HK-2 (cell line): ENCODE results near the gene PPP1R36.
"Not testable (repeated sequence)": the region's sequence is repeated elsewhere in the genome, so short reads cannot be mapped to it uniquely, and the experiment has no call there.

Experiments used
- DNase-seq: peaks from one replicate; pipeline ENCODE4 v3.0.0-alpha.2; 2018; ENCODE audit not compliant: unreplicated experiment

PPP1R36 gene

DNA sequence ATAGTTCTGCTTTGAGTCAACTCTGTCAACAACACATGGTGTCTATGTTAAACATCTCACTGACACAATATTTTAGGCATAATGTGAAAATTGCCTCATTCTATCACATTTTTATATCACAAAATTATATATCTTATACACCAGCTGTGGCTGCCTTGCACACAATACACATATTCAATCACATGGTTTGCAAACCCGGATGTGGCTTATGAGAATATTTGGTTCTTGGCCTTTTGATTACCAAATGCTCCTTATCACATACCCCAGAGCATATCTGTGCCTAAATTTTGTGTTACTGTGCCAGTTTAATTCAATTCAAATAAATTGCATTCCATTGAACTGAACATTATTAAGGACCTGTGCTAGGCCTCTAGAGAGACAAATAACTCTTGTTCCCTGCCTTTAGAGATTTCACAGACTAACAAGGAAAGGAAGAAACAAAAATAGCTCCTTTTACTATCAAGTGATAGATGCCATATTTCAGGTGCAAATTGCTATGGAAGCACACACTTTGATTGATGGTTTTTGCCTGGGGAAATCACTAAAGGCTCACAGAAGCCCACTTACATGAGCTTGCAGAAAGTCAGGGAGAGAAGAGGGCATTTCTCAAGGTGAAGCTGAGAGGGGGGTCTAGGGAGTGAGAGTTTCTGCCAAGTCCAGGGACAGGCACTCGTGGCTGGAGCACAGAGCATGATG is 63.4 kb downstream of the PPP1R36 start:
- DNase-seq, result no peak

DNA sequence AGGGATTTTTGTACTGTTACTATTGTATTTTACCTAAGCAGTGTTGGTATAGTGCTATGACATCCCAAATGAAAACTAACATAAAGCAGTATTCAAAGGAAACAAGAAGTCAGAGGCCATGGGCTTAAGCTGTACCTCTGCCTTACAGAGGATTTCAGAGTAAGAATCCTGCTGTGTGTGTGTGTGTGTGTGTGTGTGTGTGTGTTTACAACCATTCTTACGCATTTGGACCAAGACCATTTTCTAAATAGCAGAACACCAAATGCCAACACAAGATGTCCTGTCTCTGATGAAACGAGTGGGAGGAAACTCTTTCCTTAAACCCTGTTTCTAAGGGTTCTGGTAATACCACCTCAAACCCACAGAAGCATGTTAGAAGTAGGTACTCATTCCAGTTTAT is 64.4 kb downstream of the PPP1R36 start:
- no peak for DNase-seq

DNA sequence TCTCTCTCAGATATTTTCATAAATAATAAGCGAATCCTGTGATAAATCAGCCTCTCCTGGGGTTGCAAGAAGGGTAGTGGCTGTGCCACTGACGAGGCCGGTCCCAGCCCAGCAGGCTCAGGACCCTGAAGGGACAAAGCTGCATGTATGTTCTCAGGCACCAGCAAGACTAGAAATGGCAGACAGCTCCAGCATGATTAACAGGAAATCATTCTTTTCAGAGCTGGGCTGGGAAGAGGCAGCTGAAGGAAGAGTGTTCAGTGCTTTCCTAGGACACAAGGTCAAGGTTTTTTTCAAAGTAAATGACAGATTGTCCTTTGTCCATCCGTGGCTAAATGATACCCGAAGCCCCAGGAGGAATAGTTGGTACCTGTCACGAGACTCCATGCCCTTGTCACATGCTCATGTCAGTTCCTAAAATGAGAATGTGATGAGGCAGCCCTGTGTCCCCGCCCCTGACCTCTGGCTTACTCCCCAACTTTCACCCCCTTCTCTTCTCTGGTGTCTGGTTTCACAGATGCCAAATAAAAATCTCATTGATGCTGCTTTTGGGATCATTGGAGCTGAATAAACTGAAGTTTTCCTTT is 65.1 kb downstream of the PPP1R36 start:
- no peak for DNase-seq

DNA sequence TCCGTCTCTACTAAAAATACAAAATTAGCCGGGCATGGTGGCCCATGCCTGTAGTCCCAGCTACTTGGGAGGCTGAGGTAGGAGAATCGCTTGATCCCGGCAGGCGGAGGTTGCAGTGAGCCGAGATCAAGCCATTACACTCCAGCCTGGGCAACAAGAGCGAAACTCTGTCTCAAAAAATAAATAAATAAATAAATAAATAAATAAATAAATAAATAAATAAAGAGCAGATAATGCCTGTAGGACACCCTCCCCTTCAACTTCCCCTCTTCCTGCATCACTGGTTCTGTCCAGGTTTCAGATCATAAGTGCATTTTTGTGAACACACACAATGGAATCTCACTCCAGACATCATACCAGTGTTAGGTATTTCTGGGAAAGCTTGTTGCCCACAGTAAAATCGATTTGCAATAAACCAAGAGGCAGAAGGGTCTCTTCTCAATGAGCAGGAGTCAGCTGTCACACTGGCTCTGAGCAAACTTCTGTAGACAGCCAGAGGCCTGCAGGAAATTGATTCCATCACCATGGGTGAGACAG is 68.2 kb downstream of the PPP1R36 start:
- not testable (repeated sequence) for DNase-seq

GRCh38 chr14:64620910-64621309 is 71.1 kb downstream of the PPP1R36 start:
- DNase-seq, result no peak

DNA sequence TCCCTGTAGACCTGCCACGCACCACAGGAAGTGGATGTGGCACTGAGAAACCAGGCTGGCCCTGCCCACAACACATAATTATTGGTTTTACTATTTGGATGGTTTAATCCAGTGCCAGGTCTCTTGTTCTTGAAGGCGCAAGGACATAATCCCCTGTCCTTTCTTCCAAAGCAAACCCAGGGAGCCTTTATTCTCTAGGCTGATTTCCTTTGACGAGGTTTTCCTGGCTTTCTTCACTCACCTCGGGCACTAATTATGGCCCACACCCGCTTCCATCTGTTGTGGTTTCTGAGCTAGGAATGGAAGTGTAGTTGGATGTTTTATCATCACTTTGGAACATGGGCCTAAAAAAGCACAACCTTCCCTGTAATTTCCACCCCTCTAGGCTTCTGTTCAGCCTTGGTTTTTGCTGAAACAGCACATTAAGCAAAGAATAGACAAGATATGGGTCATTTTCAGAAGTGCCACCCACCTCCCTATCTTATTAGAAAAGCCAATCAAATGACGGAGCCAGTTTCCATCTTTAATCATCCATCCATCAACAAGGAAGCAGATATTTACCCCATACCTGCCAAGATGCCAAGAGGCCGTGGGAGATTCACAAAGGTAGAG is 73.9 kb downstream of the PPP1R36 start:
- no peak for DNase-seq

DNA sequence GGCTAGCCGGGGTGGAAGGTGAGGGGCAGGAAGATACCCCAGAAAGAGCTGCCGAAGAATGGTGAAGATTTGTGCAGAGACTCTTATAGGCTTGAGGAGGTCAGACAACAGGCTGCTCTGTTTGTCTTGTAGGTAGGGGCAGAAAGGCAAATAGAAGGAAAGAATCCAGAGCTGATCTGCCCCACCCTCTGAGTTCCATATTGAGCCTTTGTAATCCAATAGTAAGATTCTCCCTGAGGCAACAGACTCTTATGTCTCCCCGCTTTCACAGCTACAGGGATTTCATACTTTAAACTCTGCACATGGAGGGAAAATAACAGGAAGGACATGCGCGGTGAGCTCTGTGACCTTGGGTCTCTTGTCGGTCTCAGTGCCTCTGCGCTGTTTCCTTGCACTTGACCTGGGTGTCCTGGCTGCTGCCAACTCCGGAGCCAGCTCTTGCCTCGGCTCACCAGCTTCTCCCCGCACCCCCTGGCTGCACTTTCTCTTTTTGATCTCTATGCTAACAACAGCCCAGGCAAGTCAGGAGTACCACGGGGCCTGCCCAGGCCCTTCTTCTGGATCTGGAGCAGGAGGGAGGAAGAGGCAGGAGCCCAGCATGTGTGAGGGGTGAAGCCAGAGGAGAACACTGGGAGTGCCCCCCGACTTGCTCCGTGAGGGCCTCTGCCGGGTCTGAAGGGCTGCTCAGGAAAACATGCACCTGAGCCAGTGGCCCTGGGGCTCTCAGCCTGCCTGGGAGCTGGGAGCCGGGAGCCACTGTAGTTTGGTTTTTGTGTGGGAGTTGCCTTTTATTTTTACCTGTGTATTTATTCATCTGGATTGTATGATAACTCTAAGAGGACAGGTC is 75.8 kb downstream of the PPP1R36 start:
- no peak for DNase-seq

- no peak for DNase-seq
Measured at GRCh38 chr14:64628940-64629408, 79.2 kb downstream of the PPP1R36 start.

GRCh38 chr14:64630778-64631177 is 81.0 kb downstream of the PPP1R36 start:
- no peak for DNase-seq

DNA sequence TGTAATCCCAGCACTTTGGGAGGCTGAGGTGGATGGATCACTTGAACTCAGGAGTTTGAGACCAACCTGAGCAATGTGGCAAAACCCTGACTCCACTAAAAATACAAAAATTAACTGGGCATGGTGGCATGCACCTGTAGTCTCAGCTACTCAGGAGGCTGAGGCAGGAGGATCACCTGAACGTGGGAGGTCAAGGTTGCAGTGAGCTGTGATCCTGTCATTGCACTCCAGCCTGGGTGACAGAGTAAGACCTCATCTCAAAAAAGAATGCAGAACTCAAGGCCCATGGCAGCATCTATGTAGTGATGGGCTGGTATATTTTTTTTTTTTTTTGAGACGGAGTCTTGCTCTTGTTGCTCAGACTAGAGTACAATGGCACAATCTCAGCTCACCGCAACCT is 81.5 kb downstream of the PPP1R36 start:
- not testable (repeated sequence) for DNase-seq

DNA sequence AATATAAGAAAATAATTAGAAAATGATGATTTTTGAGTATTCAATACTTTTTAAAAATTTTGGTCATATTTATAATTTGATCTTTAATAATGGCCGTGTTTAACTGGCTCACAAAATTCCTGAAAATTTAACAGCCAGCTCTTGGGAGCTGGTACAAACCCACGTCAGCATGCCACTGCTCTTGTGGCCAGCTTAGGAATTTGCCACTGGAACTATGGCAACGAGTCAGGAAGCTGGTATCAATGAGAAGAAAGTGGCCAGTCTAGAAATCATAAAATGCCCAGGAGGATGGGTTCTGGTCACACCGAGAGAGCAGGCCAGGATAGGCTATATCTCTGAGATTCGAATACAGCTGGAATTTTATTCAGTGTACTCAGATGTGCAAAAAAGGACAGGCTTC is 82.3 kb downstream of the PPP1R36 start:
- no peak for DNase-seq

DNA sequence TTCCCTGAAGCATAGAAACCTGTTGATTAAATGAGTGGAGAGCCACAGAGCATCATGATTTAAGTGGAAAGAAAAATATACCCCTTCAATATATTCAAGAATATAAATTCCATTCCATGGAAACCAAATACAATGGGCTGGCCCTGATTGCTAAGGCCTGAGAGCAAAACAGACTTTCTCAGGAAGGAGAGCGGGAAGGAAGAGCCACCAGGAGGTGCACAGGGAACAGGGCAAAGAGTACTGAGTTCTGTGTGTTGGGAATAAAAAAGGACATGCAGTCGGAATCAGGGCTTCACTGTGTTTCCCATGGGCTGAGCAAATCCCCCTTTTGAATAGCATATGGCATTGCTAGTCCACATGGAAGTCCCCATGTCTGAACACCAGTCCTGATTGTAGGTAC is 84.8 kb downstream of the PPP1R36 start:
- DNase-seq, result no peak

GRCh38 chr14:64636208-64636979 is 86.6 kb downstream of the PPP1R36 start:
- peak; percentile 72 for DNase-seq

DNA sequence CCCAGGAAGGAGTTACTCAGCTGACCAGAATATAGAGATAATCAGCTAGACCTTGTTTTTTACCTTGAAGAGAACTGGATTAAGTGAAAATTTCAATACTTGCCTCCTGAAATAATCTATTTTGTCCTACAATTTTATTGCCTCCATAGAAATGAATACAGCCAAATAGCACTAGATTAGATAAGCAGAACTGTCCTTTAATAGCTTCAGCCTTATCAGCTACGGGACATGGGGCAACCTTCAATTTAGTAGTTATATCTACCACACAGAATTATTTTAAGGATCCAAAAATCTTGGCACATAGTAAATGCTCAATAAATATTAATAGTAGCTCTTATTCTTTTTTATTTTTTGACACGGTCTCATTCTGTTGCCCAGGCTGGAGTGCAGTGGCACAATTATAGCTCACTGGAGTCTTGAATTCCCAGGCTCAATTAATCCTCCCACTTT is 87.2 kb downstream of the PPP1R36 start:
- no peak for DNase-seq

DNA sequence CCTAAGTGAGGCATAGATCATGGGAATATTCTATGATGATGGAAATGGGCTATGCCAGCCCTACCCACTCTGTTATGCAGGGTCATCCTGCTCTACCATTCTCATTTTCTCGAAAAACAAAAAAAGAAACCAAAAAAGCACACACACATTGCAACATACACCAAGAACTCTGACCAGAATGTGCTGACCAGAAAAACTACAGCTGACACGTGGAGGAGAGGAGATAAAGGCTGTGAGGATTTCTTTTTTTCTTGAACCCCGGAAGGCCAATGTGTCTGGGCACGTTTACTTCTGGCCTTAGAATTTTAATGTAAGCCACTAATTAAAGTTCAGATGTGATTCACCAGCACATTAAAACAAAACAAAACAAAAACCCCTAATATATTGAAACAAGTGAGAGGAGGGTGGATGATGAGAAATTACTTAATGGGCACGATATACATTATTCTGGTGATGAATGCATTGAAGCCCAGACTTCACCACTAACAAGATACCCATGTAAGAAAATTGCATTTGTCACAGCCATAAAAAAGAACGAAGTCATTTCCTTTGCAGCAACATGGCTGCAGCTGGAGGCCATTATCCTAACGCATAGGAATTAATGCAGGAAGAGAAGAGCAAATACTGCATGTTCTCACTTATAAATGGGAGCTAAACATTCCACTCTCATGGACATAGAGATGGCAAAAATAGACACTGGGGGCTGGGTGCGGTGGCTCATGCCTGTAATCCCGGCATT is 88.1 kb downstream of the PPP1R36 start:
- DNase-seq, result no peak

DNA sequence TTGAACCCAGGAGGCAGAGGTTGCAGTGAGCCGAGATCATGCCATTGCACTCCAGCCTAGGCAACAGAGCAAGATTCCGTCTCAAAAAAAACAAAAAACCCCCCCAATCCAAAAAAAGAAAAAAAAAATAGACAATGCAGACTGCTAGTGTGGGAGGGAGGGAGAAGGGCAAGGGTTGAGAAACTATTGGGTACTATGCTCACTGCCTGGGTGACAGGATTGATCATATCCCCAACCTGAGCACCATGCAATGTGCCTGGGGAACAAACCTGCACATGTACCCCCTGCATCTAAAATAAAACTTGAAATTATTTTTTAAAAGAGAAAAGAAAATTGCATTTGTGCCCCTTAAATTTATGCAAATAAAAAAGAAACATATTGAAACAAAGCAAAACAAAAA is 88.9 kb downstream of the PPP1R36 start:
- no peak for DNase-seq
